IPS-15b (cell line): ENCODE results near the gene RP9.

Experiments
- H3K27me3 ChIP-seq: one replicate; pipeline ENCODE4 v1.6.1; 2013; ENCODE audit warnings: low read length; ENCODE audit not compliant: control insufficient read depth, insufficient read depth
- H3K36me3 ChIP-seq: one replicate; pipeline ENCODE4 v1.6.1; 2013; ENCODE audit warnings: low read length; ENCODE audit not compliant: control insufficient read depth, insufficient read depth
- H3K4me1 ChIP-seq: one replicate; pipeline ENCODE4 v1.6.1; 2013; ENCODE audit warnings: mild to moderate bottlenecking, low read length; ENCODE audit not compliant: control insufficient read depth, insufficient read depth
- H3K4me3 ChIP-seq: one replicate; pipeline ENCODE4 v1.5.1; 2013; ENCODE audit warnings: low read depth, low read length
- H3K9ac ChIP-seq: one replicate; pipeline ENCODE4 v1.6.1; 2013; ENCODE audit warnings: low read depth, mild to moderate bottlenecking, low read length
- H3K9me3 ChIP-seq: one replicate; pipeline ENCODE4 v1.6.1; 2013; ENCODE audit warnings: mild to moderate bottlenecking, low read length; ENCODE audit not compliant: control insufficient read depth, insufficient read depth

RP9 gene

DNA sequence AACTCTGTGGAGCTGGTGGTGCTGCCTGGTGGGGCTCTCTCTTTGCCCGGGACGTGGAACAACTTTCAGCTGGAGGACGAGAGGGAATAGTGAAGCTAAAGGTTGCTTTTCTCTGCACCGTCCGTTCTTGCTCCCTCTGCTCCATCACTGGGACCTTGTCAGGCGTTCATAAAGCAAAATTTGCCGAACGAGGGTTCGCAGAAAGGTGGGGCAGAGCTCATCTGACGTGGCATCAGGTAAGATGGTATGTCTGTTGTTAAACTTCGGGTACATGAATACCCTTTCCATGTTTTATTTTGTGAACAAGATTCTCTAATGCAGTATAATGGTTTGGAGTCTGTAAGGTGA is 20.6 kb upstream of the RP9 start:
- Histone ChIP-seq H3K4me3 (peak overlapping the region; percentile 91), H3K36me3 (no peaks in the 10 kb centered on the region), H3K4me1 (no peaks in the 10 kb centered on the region), H3K9ac (no peak overlapping the region), H3K9me3 (no peaks in the 10 kb centered on the region), H3K27me3 (no peaks in the 10 kb centered on the region)

DNA sequence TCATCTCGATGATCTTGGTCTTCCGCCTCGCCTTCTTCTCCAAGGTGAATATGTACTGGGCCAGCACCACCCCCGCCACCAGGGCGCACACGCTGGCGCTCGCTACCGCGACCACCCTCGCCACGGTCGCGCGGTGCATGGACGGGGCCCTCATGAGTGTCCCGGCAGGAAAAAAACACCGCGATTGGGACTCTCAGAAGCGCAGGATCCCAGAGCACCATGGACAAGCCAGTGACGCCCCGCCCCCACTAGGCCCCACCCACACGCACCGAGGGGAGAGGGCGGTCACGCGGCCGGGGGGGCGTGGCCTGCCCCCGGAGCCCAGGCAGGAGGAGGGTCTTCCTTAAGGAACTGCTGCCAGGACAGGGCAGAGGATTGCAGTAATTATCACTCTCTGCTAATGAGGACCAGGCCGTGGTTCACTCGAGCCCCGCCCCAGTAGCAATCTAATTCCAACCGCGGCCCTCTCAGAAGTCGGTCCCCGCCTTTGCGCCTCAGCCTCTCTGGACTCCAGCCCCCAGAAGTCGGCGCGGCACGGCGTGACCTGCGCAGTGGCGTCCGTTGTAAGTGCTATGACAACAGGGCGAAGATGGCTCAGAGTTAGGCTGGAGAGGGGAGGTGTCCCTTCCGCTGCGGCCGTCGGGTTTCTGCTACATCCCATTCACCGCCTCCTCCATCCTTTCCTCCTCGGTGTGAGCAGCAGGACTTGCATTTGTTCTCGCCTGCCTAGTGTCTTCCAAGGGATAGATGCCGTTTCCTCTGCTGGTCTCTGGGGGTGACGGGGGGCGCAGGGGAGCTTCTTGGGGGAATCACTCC is 20.0 kb upstream of the RP9 start, which contains the start of gene BBS9:
TSS of gene BBS9 (plus strand) at position 575 of the 816 bp plus-strand sequence. CDS start 16,689 bp downstream, outside the sequence.
- H3K9me3 ChIP-seq: no peaks in the 10 kb centered on the region
- H3K4me3 ChIP-seq: peak within 1 kb of the TSS; percentile 91
- H3K4me1 ChIP-seq: no peaks in the 10 kb centered on the region
- H3K27me3 ChIP-seq: no peaks in the 10 kb centered on the region
- H3K36me3 ChIP-seq: no peaks in the 10 kb centered on the region
- H3K9ac ChIP-seq: peak within 1 kb of the TSS; percentile 77

DNA sequence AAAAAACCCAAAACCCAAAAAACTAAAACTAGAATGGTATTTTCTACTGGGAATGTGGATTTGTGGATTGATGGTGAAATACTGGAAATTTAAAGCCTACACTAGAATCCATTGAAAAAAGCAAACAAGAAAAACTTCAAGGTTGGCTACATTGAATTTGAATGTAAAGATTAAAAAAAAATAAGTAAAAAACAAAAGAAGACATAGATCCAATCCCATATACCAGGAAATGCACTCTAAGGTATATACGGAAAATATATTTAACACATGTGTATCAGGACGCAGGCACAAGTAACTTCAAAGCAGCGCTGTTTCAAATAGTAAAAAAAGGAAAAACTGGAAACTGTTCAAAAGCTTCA is 19.4 kb upstream of the RP9 start:
- no peaks in the 10 kb centered on the region for H3K36me3 ChIP-seq
- peak overlapping the region; percentile 77 for H3K9ac ChIP-seq
- H3K4me3 ChIP-seq: peak overlapping the region; percentile 91
- H3K4me1 ChIP-seq: no peaks in the 10 kb centered on the region
- no peaks in the 10 kb centered on the region for H3K9me3 ChIP-seq
- H3K27me3 ChIP-seq: no peaks in the 10 kb centered on the region

DNA sequence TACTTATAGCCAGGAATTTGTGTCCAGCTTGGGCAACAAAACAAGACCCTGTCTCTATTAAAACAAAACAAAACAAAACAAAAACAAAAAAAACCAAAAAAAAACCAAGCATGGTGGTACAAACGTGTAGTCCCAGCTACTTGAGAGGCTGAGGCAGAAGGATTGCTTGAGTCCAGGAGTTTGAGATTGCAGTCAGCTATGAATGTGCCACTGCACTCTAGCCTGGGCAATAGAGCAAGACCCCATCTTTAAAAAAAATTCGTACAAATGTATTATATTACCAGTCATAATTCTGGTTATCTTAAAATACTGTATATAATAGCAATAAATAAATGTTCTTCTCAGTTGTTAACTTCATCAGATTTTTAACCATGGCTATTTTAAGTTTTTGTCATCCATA is 17.9 kb upstream of the RP9 start:
- Histone ChIP-seq H3K36me3 (no peaks in the 10 kb centered on the region), H3K27me3 (no peaks in the 10 kb centered on the region), H3K4me3 (no peak overlapping the region), H3K4me1 (no peaks in the 10 kb centered on the region), H3K9me3 (no peaks in the 10 kb centered on the region), H3K9ac (no peak overlapping the region)

DNA sequence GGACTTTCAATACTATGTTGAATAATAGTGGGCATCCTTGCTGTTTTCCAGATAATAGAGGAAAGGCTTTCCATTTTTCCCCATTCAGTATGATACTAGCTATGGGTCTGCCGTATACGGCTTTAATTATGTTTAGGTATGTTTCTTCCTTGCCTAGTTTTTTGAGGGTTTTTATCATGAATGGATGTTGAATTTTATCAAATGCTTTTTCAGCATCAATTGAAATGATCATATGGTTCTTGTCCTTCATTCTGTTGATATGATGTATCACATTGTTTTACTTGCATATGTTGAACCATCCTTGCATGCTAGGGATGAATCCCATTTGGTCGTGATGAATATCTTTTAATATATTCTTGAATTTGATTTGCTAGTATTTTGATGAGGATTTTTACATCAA is 9.2 kb upstream of the RP9 start:
- Histone ChIP-seq H3K4me3 (no peak overlapping the region), H3K27me3 (no peaks in the 10 kb centered on the region), H3K36me3 (no peaks in the 10 kb centered on the region), H3K4me1 (no peaks in the 10 kb centered on the region), H3K9me3 (no peaks in the 10 kb centered on the region), H3K9ac (no peak overlapping the region)

DNA sequence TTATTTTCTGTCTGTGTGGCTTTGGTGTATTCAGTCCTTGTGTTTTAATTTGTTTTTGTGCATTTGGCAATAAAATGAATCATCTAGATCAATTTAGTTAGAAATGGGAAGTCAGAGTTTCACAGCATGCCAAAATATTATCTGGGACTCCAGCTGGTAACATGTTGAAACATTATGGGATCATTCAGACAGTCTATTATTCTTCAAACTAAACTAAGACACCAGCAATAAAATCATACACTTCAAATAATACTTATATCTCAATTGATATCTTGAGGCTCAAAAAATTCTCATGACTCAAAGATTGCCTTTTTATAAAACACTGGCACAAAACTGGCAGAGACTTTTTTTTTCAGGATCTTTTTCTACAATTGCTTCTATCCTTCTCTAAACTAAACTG is 5.8 kb upstream of the RP9 start:
- no peaks in the 10 kb centered on the region for H3K9me3 ChIP-seq
- no peak overlapping the region for H3K4me3 ChIP-seq
- H3K27me3 ChIP-seq: peaks cover 15% of the 10 kb centered on the region
- H3K36me3 ChIP-seq: no peaks in the 10 kb centered on the region
- H3K9ac ChIP-seq: no peak overlapping the region
- H3K4me1 ChIP-seq: peaks cover under 1% of the 10 kb centered on the region

DNA sequence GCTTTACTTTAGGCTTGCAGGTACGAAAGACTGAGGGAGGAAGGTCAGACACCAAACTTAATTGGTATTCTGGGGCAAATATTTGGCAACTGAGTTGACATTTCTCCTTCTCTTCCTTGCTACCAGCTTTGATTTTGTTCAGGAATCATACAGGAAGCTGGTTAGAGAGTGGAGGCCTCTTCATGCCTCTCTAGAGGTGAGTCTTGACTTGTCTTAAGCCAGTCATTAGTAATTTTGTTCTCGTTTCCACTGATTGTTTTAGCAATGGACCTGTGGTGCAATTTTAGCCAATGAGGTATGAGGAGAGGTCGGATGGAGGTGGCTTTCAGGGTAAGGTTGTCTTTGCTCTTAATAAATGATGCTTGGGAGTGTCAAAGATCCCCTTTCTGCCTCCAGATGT is 2.4 kb upstream of the RP9 start:
- Histone ChIP-seq H3K27me3 (peaks cover 23% of the 10 kb centered on the region), H3K9ac (no peak overlapping the region), H3K4me3 (no peak overlapping the region), H3K9me3 (no peaks in the 10 kb centered on the region), H3K4me1 (peaks cover 6% of the 10 kb centered on the region), H3K36me3 (peaks cover 3% of the 10 kb centered on the region)

DNA sequence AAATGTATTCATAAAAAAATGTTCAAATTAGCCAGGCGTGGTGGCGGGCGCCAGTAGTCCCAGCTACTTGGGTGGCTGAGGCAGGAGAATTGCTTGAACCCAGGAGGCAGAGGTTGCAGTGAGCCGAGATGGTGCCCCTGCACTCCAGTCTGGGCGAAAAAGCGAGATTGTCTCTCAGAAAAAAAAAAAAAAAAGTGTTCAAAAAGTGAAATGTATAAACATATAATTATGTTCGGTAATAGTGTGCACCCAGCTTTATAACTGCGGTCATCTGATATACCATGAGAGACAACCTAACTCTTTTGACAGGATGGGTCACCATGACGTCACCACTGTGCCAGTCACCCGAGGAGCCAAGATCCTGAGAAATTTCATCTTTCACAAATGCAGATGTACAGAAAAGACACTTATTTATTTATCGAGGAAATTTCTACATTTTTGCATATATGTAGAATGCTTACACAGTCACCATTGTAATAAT is 594 bp upstream of the RP9 start:
- Histone ChIP-seq H3K4me3 (peak overlapping the region; percentile 50), H3K9me3 (no peaks in the 10 kb centered on the region), H3K36me3 (peaks cover 3% of the 10 kb centered on the region), H3K9ac (no peak overlapping the region), H3K4me1 (peaks cover 6% of the 10 kb centered on the region), H3K27me3 (peaks cover 23% of the 10 kb centered on the region)

DNA sequence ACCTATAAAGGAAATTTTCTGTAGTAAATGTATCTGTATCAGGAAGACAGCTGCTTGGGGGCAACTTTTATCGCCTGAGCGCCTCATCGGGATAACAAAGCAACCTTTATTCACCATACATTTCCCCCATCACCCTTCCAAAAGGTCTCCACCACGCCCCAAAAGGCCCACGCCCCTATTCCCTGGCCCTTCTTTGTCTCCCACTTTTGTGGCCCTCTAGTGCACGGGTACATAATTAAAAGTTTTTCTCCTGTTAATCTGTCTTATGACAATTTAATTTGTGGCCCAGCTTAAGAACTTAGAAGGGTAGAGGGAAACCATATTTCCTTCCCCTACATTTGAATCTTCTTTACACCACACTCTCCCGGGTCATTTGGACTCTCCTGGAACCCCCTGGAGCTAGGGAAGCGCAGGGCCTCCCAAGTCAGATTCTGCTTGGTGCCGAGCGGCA is 625 bp downstream of the RP9 start:
- Histone ChIP-seq H3K9ac (peak overlapping the region; percentile 65), H3K27me3 (peaks cover 23% of the 10 kb centered on the region), H3K36me3 (peaks cover 4% of the 10 kb centered on the region), H3K4me1 (peaks cover 6% of the 10 kb centered on the region), H3K4me3 (peak overlapping the region; percentile 73), H3K9me3 (no peaks in the 10 kb centered on the region)

DNA sequence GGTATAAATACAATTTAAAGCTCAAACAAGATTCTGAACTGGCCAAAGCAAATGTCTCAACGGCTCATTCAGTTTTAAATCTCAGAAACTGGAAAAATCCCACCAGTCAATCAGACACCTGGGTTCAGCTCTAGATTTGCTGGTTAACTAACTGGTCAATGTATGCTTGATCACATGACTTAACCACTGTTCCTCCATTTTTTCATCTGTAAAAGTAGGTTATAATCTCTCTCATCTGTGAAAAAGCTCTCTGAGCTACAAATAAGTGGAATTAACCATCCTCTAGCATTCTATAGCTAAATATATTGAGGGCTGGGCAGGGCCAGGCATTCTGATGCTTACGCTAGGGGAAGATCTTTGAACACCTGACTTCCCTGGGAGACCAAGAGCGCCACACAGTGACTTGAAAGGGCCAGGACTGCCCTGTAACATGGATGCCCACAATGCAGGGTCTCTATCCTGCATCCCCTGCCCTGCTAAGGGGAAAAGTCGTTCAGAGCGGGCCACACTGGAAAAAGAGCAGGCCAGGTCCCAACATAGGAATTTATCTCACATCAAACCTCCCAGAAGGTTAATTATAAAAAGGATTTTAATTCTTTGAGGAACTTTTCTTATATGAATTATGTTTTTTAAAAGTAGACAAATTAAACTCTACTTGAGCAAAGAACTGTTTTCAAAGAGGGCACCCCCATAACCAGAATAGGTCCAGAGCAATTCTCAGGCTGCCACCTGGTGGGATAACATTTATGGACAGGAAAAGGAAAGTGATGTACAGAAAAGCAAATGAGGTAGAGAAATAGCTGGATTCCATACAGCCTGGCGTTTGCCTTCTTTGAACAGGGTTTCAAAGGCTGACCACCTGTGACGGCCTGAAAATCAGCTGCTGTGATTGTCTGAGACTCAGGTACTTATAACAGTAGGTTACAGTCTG is 1.8 kb downstream of the RP9 start:
- Histone ChIP-seq H3K9me3 (no peaks in the 10 kb centered on the region), H3K4me1 (peaks cover 6% of the 10 kb centered on the region), H3K27me3 (peaks cover 20% of the 10 kb centered on the region), H3K36me3 (peaks cover 9% of the 10 kb centered on the region), H3K9ac (no peak overlapping the region), H3K4me3 (peak overlapping the region; percentile 73)

DNA sequence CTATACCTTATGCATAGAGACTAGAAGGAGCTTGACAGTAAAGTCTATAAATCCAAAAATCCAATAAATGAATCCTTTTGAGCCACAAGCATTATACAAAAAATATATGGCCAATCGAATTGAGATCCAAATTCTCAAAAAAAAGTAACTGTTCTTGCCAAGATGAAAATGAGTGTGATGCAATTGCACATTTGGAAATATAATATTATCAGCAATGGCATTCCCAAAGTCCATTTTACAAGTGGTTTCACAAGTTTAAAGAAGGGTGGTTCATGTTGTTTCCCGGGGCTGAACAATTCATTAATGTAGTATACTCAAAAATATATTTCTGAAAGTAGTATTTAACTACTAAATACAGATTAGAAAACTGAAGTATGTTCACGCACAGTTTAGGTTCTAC is 7.3 kb downstream of the RP9 start:
- no peak overlapping the region for H3K4me3 ChIP-seq
- peaks cover 17% of the 10 kb centered on the region for H3K36me3 ChIP-seq
- H3K27me3 ChIP-seq: no peaks in the 10 kb centered on the region
- no peak overlapping the region for H3K9ac ChIP-seq
- H3K4me1 ChIP-seq: no peaks in the 10 kb centered on the region
- no peaks in the 10 kb centered on the region for H3K9me3 ChIP-seq
